Activated CD4-positive, alpha-beta memory T cell treated with anti-CD3 and anti-CD28 coated beads for 36 hours (primary cell): ENCODE measurements around the gene TSEN54. TPM values are rescaled to one million over a fixed set of nuclear protein-coding genes. Genes with fewer than 3 reads are reported as not detected.

Experiments used
- CTCF ChIA-PET: fragments of 350-600 bp; sonication (Branson Sonifier 250); formaldehyde crosslinking; loops from one replicate; lab custom pipeline; 2021; ENCODE audit warnings: antibody characterized with exemption, inconsistent platforms; lab: Charles Lee
- POLR2A ChIA-PET: fragments of 350-600 bp; sonication (Branson Sonifier 250); formaldehyde crosslinking; loops from one replicate; lab custom pipeline; 2021; ENCODE audit warnings: antibody characterized with exemption; lab: Charles Lee
- DNase-seq: peaks from one replicate; pipeline ENCODE4 v3.0.0-alpha.2; 2020
- H3K27ac Mint-ChIP-seq: one replicate; pipeline ENCODE4 v1.8.0; 2021; ENCODE audit warnings: mixed read lengths
- H3K27me3 Mint-ChIP-seq: one replicate; pipeline ENCODE4 v1.8.0; 2021; ENCODE audit warnings: mixed read lengths
- H3K36me3 Mint-ChIP-seq: one replicate; pipeline ENCODE4 v1.8.0; 2021; ENCODE audit warnings: mixed read lengths
- H3K4me1 Mint-ChIP-seq: one replicate; pipeline ENCODE4 v1.8.0; 2021; ENCODE audit warnings: low read depth, mixed read lengths
- H3K4me3 Mint-ChIP-seq: one replicate; pipeline ENCODE4 v1.8.0; 2021; ENCODE audit warnings: mild to moderate bottlenecking, mixed read lengths
- H3K9me3 Mint-ChIP-seq: one replicate; pipeline ENCODE4 v1.8.0; 2021; ENCODE audit warnings: mixed read lengths
- intact Hi-C: fragments of 100-400 bp; cut with micrococcal nuclease; formaldehyde crosslinking; loops from one replicate; pipeline ENCODE4 v1.15.1; 2023
- total RNA-seq, 2 experiments: library from RNA; stranded (reverse); gene quantifications; one replicate each; pipeline ENCODE4 v1.2.3, GENCODE V29; 2021

Gene TSEN54
- total RNA-seq, 2 experiments from 2014 or later = 34.9 to 39.7 TPM

DNA sequence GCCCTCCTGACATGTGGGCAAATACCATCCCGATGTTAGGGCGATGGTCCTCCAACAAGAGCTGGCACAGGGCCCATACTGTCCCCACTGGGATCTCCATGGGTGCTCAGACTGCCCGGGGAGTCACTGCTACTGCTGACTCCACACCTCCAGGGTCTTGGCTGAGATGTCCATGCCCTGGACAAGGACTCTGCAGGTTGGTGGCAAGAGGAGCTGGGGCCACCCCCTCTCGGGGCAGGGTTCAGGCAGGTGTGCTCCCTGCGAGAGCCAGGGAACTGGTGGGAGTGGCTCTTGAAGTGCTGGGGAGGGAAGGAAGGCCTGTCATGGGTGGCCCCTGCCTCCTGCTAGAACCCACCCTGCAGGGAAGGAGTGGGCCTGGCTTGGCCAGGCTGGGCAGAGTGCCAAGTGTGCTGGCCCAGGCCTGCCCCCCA, 7.4 kb upstream of the TSEN54 start:
- Mint-ChIP-seq H3K4me1 (no peaks in the 10 kb centered on the region), H3K36me3 (no peaks in the 10 kb centered on the region), H3K4me3 (no peak overlapping the region), H3K27me3 (peaks cover 2% of the 10 kb centered on the region), H3K9me3 (no peaks in the 10 kb centered on the region), H3K27ac (no peak overlapping the region)
- intact Hi-C loops = no loop called here
- POLR2A ChIA-PET = no interaction called here
- no peak for DNase-seq
- CTCF ChIA-PET = no interaction called here

DNA sequence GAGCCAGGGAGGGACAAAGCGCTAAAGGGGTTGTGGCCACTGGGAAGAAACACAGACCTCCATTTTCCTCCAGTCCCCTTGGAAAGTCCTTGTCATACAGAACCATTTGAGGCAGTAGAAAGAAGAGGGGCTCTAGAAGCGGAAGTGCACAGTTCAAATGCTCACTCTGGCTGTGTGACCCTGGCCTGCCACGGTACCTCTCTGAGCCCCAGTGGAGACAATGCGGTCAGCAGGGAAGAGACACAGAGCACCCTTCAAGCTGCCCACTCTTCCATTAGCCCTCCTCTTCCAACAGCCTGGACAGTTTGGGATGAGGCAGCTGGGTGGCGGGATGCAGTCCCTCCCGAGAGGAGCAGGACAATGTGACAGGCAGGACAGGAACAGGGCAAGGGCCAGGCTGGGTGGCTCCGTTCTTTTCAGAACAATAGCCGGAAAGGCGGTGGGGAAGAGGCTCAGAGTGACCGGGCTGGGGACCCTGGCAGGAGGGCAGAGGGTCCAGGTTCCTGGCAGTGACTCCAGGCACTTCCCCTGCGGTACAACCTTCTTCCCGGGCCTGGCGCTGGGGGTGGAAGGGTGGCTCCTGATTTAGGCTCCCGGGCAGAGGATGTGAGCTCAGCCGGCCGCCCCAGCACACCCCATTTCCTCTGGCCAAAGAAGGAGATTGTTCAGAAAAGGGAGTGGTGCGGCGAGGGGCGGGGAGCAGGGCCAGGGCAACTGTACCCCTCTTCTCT, 6.6 kb upstream of the TSEN54 start:
- Mint-ChIP-seq H3K27ac (no peak overlapping the region), H3K9me3 (no peaks in the 10 kb centered on the region), H3K4me1 (no peaks in the 10 kb centered on the region), H3K36me3 (no peaks in the 10 kb centered on the region), H3K27me3 (peaks cover 4% of the 10 kb centered on the region), H3K4me3 (no peak overlapping the region)
- intact Hi-C loops = no loop called here
- no peak for DNase-seq
- ChIA-PET CTCF (no interaction called here), POLR2A (no interaction called here)

DNA sequence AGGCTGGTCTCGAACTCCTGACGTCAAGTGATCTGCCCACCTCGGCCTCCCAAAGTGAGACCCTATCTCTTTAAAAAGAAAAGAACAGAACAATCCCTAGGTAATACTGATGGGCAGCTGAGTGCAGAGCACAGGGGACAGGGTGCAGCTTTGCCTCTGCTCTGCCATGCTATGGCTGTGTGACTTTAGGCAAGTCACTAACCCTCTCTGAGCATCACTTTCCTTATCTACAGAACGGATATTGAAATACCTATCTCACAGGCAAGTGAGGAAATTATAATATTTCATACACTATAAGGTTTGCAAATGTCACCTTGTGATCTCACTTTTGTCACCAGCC, 5.1 kb upstream of the TSEN54 start:
- ChIA-PET CTCF (no interaction called here), POLR2A (no interaction called here)
- no peak overlapping the region for H3K4me3 Mint-ChIP-seq
- H3K9me3 Mint-ChIP-seq = no peaks in the 10 kb centered on the region
- DNase-seq = no peak
- peaks cover 4% of the 10 kb centered on the region for H3K27me3 Mint-ChIP-seq
- intact Hi-C loops = no loop called here
- no peaks in the 10 kb centered on the region for H3K36me3 Mint-ChIP-seq
- H3K4me1 Mint-ChIP-seq = no peaks in the 10 kb centered on the region
- H3K27ac Mint-ChIP-seq = no peak overlapping the region

DNA sequence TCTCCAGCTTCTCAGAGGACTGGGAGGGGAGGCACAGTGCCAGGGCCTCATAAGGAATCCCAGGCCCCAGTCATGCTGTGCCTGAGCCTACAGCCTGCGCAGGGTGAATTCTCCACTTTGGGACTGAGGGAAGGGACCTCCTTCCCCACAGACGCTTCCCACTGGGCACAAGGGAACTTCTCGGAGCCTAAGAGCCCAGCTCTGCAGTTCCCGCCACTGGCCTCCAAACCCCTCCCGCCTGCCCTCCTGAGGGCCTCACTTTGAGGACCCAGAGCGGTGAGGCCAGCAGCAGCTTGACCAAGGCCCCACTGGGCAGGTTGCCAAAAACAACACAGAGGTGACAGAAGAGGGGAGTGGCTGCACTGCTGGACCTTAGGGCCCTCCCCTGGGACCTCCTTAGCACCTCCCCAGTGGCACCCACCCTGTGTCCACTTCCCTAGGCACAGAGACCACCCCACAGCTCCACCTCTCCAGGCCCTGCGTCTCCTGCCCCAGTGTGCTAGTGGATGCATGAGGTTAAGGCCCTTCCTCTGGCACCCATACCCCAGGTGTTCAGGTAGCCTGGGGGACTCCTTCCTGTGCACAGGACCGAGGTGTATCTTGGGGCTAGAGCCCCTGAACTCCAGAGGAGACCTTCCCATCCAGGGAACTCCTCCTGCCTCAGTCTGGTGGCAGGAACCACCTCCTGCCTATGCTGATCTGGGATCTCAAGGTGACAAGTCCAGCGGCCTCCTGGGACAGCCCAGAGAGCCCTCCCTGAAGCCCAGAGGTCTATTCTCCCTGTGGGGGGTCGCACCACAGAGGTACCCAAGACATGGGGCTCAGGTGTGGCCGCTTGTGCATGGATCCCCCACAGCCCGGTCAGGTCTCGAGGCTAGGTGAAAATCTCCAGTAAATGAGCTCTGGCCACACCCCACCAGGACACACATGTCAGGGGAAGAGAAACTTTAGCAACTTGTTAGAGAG, 4.4 kb upstream of the TSEN54 start:
- intact Hi-C loops = no loop called here

DNA sequence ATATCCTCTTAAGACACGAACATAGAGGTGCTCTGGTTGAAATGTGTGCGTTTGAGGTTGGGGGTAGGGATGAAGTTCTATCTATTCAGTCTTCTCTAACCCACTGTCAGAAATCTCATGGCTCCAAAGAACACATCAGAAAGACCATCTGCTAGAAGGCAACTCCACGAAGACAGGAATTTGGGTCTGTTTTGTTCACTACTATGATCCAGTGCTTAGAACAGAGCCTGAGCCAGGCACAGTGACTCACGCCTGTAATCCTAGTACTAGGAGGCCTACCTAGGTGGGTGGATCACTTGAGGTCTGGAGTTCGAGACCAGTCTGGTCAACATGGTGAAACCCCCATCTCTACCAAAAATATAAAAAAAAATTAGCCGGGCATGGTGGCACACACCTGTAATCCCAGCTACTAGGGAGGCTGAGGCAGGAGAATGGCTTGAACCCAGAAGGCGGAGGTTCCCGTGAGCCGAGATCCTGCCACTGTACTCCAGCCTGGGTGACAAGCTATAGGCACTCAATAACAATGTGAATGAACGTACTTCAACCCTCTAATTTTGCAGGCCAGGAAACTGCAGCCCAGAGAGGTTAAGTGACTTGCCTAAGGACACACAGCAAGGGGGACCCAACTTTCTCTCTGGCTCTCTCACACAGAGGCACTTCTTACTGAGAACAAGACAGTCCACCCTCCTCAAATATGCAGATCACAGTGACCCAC, 3.2 kb upstream of the TSEN54 start:
- no peak overlapping the region for H3K27ac Mint-ChIP-seq
- DNase-seq = no peak
- peaks cover 4% of the 10 kb centered on the region for H3K27me3 Mint-ChIP-seq
- peaks cover 5% of the 10 kb centered on the region for H3K36me3 Mint-ChIP-seq
- peaks cover 10% of the 10 kb centered on the region for H3K4me1 Mint-ChIP-seq
- no peaks in the 10 kb centered on the region for H3K9me3 Mint-ChIP-seq
- no peak overlapping the region for H3K4me3 Mint-ChIP-seq
- ChIA-PET CTCF (interaction anchor here (0.6 kb wide), 1 partner anchor 52 kb away, joined by 3 read pairs; no protein-coding TSS in a partner anchor), POLR2A (interaction anchor here (0.6 kb wide), 1 partner anchor 322 kb away, joined by 3 read pairs; no protein-coding TSS in a partner anchor)
- intact Hi-C loops = no loop called here

More for the DNA sequence above, 4.4 kb upstream of the TSEN54 start:
- ChIA-PET CTCF (no interaction called here), POLR2A (no interaction called here)
- Mint-ChIP-seq H3K9me3 (no peaks in the 10 kb centered on the region), H3K4me3 (no peak overlapping the region), H3K4me1 (no peaks in the 10 kb centered on the region), H3K36me3 (no peaks in the 10 kb centered on the region), H3K27me3 (peaks cover 4% of the 10 kb centered on the region), H3K27ac (no peak overlapping the region)
- DNase-seq = no peak

DNA sequence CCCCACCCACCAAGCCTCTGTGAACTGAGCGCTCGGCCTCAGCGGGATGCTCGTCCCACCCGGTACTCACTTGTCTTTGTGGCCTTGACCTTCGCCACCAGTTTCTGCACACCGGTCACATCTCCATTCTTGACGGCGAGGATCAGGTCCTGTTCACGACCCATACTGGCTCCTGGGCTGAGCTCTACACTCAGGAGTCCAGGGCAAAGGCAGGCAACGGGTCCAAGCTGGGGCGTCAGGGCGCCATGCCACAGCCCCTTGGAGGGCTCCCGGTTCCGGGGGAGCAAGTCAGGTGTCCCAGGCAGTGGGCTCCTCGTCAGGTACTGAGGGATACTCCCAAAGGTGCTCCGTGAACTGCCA, 2.7 kb upstream of the TSEN54 start:
- Mint-ChIP-seq H3K27me3 (peaks cover 4% of the 10 kb centered on the region), H3K9me3 (no peaks in the 10 kb centered on the region)
- POLR2A ChIA-PET = interaction anchor here (0.6 kb wide), 1 partner anchor 322 kb away, joined by 3 read pairs; no protein-coding TSS in a partner anchor

DNA sequence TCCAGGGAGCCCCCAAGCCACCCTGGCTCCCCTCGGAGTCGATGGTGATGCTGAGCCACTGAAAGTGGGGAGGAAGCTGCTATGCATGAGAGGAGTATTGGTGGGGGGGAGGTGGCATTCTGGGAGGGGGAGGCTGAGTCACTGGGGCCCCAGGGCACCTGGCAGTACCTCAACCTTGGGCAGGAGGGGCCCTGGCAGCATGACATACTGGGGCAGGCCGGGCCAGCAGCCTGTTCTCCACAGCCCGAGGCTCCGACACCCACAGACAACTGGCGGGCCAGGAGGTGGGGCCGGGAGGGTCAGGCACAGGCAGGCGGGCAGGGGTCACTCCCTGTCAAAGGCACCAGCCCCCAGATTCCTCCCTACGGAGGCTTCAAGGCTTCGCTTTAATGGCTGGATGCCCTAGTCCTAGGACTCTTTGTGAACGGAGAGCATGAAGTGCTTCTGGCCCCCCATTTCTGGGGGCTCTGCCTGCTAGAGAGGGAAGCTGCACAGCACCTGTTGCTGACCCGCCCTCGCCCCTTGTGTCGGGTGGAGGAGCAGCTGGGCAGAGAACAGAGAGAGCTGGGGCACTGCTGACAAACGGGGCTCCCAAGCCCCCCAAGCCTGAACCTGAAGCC, 1.9 kb upstream of the TSEN54 start:
- H3K36me3 Mint-ChIP-seq = peaks cover 11% of the 10 kb centered on the region
- H3K27ac Mint-ChIP-seq = no peak overlapping the region
- peaks cover 4% of the 10 kb centered on the region for H3K27me3 Mint-ChIP-seq
- no peak for DNase-seq
- no peaks in the 10 kb centered on the region for H3K9me3 Mint-ChIP-seq
- H3K4me1 Mint-ChIP-seq = peaks cover 17% of the 10 kb centered on the region
- ChIA-PET CTCF (interaction anchor here (0.5 to 0.7 kb wide), 2 partner anchors 59 to 191 kb away, joined by 3 read pairs; no protein-coding TSS in a partner anchor), POLR2A (no interaction called here)
- H3K4me3 Mint-ChIP-seq = peak overlapping the region; percentile 57
- intact Hi-C loops = no loop called here

More for the DNA sequence above, 2.7 kb upstream of the TSEN54 start:
- Mint-ChIP-seq H3K4me3 (no peak overlapping the region), H3K27ac (no peak overlapping the region), H3K36me3 (peaks cover 10% of the 10 kb centered on the region), H3K4me1 (peaks cover 16% of the 10 kb centered on the region)
- intact Hi-C loops = no loop called here
- DNase-seq = no peak
- CTCF ChIA-PET = interaction anchor here (0.5 to 0.6 kb wide), 2 partner anchors 53 to 191 kb away, joined by 3 read pairs; no protein-coding TSS in a partner anchor

DNA sequence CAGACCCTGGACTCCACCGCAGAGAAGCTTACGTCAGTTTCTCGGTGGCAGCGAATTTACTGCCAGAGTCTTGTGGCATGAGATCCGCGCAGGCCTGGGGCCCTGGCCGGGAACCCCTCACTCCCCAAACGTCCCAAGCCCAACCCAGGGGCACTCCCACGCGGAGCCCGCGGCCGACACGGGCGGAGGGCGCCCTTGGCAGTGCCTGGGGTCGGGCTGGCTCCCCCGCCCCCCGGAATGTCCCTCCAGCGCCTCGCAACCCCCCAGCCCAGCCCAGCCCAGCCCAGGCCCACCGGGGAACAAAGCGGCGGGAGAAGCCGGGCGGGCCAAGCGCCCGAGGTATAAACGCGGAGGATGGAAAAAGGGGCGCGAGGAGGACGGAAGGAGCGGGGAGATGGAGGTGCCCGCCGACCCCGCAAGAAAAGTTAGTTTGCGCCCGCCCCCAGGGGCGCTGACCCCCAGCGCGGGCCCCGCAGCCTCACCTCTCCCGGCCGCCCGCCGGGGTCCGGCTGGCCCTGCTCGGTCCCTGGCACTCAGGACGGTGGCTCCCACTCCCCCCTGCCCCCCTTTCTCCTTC, 1.3 kb upstream of the TSEN54 start:
- intact Hi-C loops = loop anchor here (5.0 kb wide), 2 partner anchors 228 to 243 kb away; partner anchors contain the start of genes MIF4GD and SLC25A19
- Mint-ChIP-seq H3K36me3 (peaks cover 15% of the 10 kb centered on the region), H3K4me3 (peak overlapping the region; percentile 57), H3K27me3 (peaks cover 4% of the 10 kb centered on the region), H3K4me1 (peaks cover 17% of the 10 kb centered on the region), H3K9me3 (no peaks in the 10 kb centered on the region), H3K27ac (no peak overlapping the region)
- no peak for DNase-seq
- ChIA-PET POLR2A (no interaction called here), CTCF (interaction anchor here (0.7 kb wide), 1 partner anchor 59 kb away, joined by 3 read pairs; no protein-coding TSS in a partner anchor)

DNA sequence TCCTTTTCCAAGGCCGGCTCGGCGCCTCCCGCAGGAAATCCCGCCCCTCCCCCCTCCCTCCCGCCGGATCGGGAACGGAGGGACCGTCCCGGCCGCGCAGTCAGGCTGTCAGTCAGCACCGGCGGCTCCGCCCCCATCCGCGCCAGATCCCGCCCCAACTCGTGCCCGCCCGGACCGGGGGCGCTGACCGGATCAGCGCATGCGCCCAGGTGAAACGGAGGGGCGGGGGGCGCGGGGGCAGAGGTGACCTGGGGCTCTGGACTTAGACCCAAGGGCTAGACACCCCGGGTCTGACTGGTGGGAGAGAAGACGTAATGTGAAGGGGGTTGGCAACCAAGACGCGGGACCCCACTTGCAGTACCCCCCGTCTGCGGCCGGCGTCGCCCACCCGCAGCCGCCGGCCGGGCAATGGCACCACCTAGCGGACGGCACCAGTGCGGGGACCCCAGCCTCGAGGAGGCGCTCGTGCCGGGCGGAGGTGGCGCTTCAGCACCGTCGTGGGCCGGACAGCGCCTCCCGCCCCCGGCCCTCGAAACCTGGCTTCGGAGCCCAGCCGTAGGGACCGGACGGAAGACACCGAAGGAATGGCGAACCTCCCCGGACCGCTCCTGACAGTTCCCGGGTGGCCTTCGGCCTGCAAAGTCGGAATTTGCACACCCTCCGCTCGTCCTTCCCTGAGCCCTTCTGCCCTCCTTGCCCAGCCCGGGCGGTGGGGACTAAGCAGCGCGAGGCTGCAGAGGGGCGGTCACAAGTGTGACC, 653 bp upstream of the TSEN54 start, which contains the start of gene CASKIN2:
Gene CASKIN2 (minus strand): TSS at position 42 of the 759 bp plus-strand sequence. CDS start 1,733 bp downstream, outside the sequence.
- Mint-ChIP-seq H3K4me1 (peaks cover 17% of the 10 kb centered on the region), H3K27ac (no peak within 1 kb of the TSS), H3K4me3 (peak within 1 kb of the TSS; percentile 57), H3K36me3 (peaks cover 15% of the 10 kb centered on the region), H3K27me3 (peaks cover 4% of the 10 kb centered on the region), H3K9me3 (no peaks in the 10 kb centered on the region)
- CTCF ChIA-PET = interaction anchor here (0.9 to 2.0 kb wide), 16 partner anchors 9 to 503 kb away, joined by 3 to 19 read pairs (median 4); partner anchors contain the start of genes GRB2, LLGL2, MRPL58 and SMIM5
- POLR2A ChIA-PET = interaction anchor here (1.0 to 2.3 kb wide), 2 partner anchors 10 to 246 kb away, joined by 4 to 17 read pairs; partner anchors contain the start of gene LLGL2
- intact Hi-C loops = loop anchor here (1.0 to 5.0 kb wide), 5 partner anchors 10 to 243 kb away; partner anchors contain the start of genes GRB2, LLGL2, MIF4GD and SLC25A19
- DNase-seq = peak; percentile 91
